GM19328 (cell line): ENCODE measurements around the gene HK2.
"Not testable (repeated sequence)": the region's sequence is repeated elsewhere in the genome, so short reads cannot be mapped to it uniquely, and the experiment has no call there.

Source experiments
- ATAC-seq: cut with Tn5 transposase; IDR thresholded peaks from one replicate; pipeline ENCODE4 v1.9.1; 2021; ENCODE audit warnings: mild to moderate bottlenecking, moderate library complexity; ENCODE audit not compliant: unreplicated experiment

Gene HK2

GRCh38 chr2:74876081-74876886, 42.4 kb downstream of the HK2 start:
- ATAC-seq = no peak

DNA sequence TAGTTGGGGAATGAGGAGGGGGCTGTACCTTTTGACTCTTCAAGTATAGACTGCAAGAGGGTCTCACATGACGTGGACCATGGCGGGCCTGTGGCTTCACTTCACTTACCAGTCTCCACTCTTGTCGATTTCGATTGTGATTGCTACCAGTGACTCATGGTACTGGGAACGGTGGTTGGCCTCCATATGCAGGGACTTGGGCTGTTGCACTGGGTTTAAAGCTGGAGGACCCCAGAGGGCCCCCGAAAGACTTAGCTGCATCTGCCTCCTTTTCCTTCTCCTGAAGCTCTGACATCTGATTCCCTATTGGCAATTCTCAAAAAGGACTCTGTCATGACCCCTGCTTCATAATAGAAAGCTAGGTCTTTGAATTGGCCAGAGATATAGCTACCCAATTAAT, 43.4 kb downstream of the HK2 start:
- ATAC-seq = no peak

GRCh38 chr2:74877781-74878433, 44.0 kb downstream of the HK2 start:
- no peak for ATAC-seq

DNA sequence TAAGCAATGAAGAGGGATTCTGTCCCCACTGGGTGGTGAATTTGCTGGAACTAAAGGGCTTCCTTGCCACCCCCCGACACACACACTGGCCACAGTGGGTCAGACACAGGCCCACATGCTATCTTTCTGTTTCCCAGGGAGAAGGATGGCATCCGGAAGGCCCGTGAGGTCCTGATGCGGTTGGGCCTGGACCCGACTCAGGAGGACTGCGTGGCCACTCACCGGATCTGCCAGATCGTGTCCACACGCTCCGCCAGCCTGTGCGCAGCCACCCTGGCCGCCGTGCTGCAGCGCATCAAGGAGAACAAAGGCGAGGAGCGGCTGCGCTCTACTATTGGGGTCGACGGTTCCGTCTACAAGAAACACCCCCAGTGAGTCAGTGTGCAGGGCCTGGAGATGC, 44.6 kb downstream of the HK2 start:
- ATAC-seq = no peak

DNA sequence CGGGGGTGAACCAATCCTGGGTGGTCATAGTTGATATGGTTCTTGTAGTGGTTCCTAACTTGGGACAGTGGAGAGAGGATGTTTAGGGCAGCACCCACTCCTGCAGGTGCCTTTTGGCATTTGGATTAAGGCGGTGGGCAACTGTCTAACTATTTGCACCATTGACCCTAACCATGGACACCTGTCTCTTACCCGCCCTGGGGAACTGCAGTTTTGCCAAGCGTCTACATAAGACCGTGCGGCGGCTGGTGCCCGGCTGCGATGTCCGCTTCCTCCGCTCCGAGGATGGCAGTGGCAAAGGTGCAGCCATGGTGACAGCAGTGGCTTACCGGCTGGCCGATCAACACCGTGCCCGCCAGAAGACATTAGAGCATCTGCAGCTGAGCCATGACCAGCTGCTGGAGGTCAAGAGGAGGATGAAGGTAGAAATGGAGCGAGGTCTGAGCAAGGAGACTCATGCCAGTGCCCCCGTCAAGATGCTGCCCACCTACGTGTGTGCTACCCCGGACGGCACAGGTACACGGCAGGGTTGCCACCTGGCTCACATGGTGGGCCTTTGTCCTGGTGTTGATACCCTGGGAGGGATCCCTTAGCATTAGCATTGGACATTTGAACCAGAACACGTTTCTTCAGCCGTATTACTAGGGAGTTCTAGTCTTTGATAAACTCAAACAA, 46.3 kb downstream of the HK2 start:
- no peak for ATAC-seq

- no peak for ATAC-seq
These were observed 47.2 kb downstream of the HK2 start for GRCh38 chr2:74881176-74881575.

DNA sequence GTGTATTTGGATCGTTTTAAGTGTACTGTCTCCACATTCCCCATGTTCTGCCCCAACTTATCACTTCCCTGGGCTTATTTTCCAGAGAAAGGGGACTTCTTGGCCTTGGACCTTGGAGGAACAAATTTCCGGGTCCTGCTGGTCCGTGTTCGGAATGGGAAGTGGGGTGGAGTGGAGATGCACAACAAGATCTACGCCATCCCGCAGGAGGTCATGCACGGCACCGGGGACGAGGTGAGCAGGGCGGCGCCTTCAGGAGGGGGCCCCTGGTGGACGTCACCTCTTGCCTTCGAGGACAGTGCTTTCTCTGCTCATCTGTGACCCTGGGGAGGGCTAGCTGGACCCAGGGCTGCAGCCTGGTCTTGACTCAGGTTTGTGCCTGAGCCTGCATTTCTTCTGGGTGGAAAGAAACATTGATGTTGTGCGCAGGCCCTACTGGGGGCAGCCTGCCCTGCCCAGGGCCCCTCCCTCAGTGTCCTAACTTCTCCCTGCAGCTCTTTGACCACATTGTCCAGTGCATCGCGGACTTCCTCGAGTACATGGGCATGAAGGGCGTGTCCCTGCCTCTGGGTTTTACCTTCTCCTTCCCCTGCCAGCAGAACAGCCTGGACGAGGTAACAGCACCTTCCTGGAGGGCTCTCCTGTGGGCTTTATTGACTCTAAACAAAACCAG, 47.8 kb downstream of the HK2 start:
- ATAC-seq = no peak

DNA sequence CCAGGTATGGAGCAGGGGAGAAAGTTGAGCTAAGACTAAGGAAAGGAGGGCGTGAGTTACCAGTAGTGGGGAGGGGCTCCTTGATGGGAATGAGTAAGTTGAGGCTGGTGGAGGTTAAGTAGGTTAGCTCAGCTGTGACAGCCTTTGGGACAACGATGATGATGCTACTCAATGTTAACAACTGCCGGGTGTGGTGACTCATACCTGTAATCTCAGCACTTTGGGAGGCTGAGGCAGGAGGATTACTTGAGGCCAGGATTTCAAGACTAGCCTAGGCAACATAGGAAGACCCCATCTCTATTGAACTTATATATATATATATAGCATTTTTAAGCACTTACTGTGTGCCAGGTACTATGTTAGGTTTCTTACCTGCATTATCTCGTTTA, 48.4 kb downstream of the HK2 start:
- no peak for ATAC-seq

- ATAC-seq = no peak
These were observed 49.1 kb downstream of the HK2 start for GRCh38 chr2:74883011-74883410.

DNA sequence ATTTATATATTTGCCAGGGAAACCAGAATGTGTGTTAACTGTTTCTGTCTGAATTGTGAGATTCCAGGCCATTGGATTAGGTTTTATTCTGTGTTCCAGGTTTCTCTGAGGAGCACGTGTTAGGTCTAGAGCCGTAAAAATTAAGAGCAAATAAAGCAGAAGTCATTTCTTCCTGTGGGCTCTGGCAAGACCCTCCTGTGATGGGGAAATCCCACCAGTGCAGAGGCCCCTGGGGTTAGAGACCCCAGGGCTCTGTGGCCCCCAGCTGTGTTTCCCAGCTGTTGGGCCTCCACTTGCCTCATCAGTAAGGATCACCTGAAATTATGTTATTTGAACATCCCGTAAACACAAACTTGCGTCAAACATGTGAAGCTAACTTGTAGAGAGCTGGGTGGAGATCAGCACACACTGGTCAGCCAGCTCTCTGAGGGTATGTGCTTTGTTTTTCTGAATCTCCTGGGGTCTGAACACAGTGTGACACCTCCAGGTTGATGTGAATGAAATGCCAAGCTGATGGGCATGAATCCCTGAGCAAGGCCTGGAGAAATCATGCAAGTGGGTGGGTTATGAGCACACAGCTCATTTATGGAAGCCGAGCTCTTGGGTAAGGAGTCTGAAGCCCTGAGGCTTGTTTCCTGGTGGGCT, 50.3 kb downstream of the HK2 start:
- ATAC-seq = no peak

- ATAC-seq = no peak
These were observed 50.9 kb downstream of the HK2 start for GRCh38 chr2:74884866-74885265.

DNA sequence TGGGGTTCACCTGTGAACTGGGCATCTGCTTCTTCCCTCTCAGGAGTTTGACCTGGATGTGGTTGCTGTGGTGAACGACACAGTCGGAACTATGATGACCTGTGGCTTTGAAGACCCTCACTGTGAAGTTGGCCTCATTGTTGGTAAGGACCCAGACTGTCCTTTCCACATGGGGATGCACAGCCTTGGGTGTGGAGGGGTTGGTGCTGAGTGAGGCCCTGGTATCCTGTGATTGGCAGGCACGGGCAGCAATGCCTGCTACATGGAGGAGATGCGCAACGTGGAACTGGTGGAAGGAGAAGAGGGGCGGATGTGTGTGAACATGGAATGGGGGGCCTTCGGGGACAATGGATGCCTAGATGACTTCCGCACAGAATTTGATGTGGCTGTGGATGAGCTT, 52.3 kb downstream of the HK2 start:
- ATAC-seq = no peak

- ATAC-seq = no peak
These were observed 52.9 kb downstream of the HK2 start for GRCh38 chr2:74886811-74887210.

- ATAC-seq = no peak
These were observed 53.6 kb downstream of the HK2 start for GRCh38 chr2:74887445-74887951.

GRCh38 chr2:74887960-74888700, 54.2 kb downstream of the HK2 start:
- no peak for ATAC-seq

- no peak for ATAC-seq
These were observed 55.2 kb downstream of the HK2 start for GRCh38 chr2:74889159-74889558.

- ATAC-seq = no peak
These were observed 56.8 kb downstream of the HK2 start for GRCh38 chr2:74890711-74891110.

DNA sequence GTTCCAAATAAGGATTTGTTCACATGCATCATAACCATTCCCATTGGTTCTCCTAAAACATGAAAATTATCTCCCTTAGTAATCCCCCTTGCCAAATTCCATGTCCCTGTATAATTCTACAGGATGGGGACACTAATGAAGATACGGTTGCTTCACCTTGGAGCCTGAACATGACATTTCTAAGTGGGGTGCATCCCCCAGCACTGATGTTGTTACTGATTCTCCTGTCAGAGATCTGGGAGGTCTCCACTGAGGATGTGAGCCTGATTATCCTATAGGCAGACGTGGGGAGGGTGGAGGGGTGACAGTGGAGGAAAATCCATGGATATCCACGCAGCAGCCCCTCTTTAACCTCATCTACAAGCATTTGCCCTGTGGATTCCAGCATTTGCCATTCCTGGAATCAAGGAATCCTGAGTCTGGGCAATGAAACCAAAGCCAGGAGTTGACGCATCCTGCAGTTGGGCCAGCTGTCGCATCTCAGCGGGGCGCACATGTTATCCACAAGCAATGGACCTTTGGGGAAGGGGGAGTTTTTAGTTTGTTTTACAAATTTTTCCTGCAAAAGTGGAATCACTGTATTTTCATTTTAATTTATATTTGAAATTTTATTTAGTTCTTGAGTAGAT, 57.3 kb downstream of the HK2 start:
- no peak for ATAC-seq

- ATAC-seq = not testable (repeated sequence)
These were observed 57.9 kb downstream of the HK2 start for GRCh38 chr2:74891816-74892215.

GRCh38 chr2:74892609-74893008, 58.7 kb downstream of the HK2 start:
- no peak for ATAC-seq
